H1 (cell line): ENCODE data around the gene RASAL1. TPM values are rescaled to one million over a fixed set of nuclear protein-coding genes. Genes with fewer than 3 reads are reported as not detected.

Experiments used
- BRCA1 ChIP-seq: IDR thresholded peaks from 2 replicates; pipeline ENCODE4 v1.6.1; 2012; ENCODE audit warnings: low read depth, low read length, improper control_type of control experiment
- CTBP2 ChIP-seq: IDR thresholded peaks from 2 replicates; pipeline ENCODE4 v1.7.0; 2011; ENCODE audit warnings: borderline replicate concordance, mild to moderate bottlenecking, moderate library complexity, mixed read lengths, low read length; ENCODE audit not compliant: insufficient read depth, insufficient read length
- KDM1A ChIP-seq: fragments of 200-600, 300-600 bp; sonication (generic); IDR thresholded peaks from 2 replicates; pipeline ENCODE4 v1.7.1; 2016; ENCODE audit warnings: mild to moderate bottlenecking, low read length, borderline replicate concordance
- TAF7 ChIP-seq: optimal IDR thresholded peaks from 2 replicates; pipeline ENCODE3; 2011; ENCODE audit warnings: low read depth, mild to moderate bottlenecking, inconsistent platforms, low read length, moderate library complexity, borderline replicate concordance
- polyA plus RNA-seq, 7 experiments: library from polyadenylated mRNA; depleted of rRNA in 3 of 7; stranded (reverse) in 5 of 7; unstranded in 2 of 7; fragments of >200 nt in 5 of 7; fragments of 200-250 nt in 2 of 7; gene quantifications; 1 replicate in 5 of 7; 2 replicates in 1 of 7; 4 replicates in 1 of 7; pipeline versions ENCODE4 v1.2.1 to v1.2.3, GENCODE V29; 2011 to 2013; ENCODE audit warnings: missing spikeins in 2 of 7, mixed read lengths in 2 of 7
- total RNA-seq: library from RNA; stranded (reverse); fragmentation: NEBNext Ultra II Directional; extraction: Animal tissue kit (Norgen Biotek cat#: 25700); gene quantifications from 2 replicates; pipeline ENCODE4 v1.2.1, GENCODE V29; 2021
- TF ChIP-seq, protein P1 (sequence below): IDR thresholded peaks from 2 replicates; pipeline ENCODE4 v1.6.1; 2011; ENCODE audit warnings: low read length, improper control_type of control experiment
- TF ChIP-seq, protein P2 (sequence below): IDR thresholded peaks from 2 replicates; pipeline ENCODE4 v1.6.1; 2012; ENCODE audit warnings: inconsistent platforms
- TF ChIP-seq, protein P3 (sequence below): IDR thresholded peaks from 2 replicates; pipeline ENCODE4 v1.6.1; 2011; ENCODE audit warnings: low read depth, mild to moderate bottlenecking, low read length; ENCODE audit not compliant: insufficient read depth

RASAL1 gene
- total and polyA plus RNA-seq, 2 of the 8 experiments (the other 6 are each of a cell fraction or from before 2014, with no cell fraction given) = 3.7 to 5.0 TPM

DNA sequence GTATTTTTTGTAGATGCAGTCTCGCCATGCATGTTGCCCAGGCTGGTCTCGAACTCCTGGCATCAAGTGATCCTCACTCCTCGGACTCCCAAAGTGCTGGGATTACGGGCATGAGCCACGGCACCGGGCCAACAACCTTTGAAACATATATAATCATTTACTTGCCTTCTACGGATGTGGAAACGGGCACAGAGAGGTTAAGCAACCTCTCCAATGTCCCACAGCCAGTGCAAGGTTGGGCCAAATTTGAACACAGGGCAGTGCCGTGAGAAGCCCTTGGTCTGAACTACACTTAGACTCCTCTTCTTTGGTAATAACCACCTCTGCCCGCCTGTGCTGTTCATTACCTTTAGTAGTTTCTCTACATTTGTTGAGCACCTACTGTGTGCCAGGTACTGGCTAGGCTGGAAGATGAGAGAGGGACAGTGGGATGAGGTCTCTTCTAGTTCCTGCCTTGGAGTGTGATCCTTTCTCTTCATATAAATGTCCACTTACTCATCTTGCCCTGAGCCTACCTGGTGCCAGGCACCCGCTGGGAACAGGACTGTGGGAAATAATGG lies 47.5 kb upstream of the RASAL1 start (continued):
- TF ChIP-seq, protein P1, sequence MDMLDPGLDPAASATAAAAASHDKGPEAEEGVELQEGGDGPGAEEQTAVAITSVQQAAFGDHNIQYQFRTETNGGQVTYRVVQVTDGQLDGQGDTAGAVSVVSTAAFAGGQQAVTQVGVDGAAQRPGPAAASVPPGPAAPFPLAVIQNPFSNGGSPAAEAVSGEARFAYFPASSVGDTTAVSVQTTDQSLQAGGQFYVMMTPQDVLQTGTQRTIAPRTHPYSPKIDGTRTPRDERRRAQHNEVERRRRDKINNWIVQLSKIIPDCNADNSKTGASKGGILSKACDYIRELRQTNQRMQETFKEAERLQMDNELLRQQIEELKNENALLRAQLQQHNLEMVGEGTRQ = no peak
- TF ChIP-seq, protein P2, sequence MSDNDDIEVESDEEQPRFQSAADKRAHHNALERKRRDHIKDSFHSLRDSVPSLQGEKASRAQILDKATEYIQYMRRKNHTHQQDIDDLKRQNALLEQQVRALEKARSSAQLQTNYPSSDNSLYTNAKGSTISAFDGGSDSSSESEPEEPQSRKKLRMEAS = no peak
- no peak for TF ChIP-seq TAF7
- TF ChIP-seq, protein P3, sequence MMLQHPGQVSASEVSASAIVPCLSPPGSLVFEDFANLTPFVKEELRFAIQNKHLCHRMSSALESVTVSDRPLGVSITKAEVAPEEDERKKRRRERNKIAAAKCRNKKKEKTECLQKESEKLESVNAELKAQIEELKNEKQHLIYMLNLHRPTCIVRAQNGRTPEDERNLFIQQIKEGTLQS = no peak
- no peak for TF ChIP-seq BRCA1
- no peak for TF ChIP-seq KDM1A
- no peak for TF ChIP-seq CTBP2
